Endothelial cell (in vitro differentiated cells): ENCODE data around the gene LRRC40. TPM values are rescaled to one million over a fixed set of nuclear protein-coding genes. Genes with fewer than 3 reads are reported as not detected.
"Not testable (repeated sequence)": the region's sequence is repeated elsewhere in the genome, so short reads cannot be mapped to it uniquely, and the experiment has no call there.

Experiments
- DNase-seq: peaks from one replicate; pipeline ENCODE4 v3.0.0; 2021; ENCODE audit warnings: low spot score
- H3K27ac Mint-ChIP-seq: one replicate; pipeline ENCODE4 v1.8.0; 2021; ENCODE audit warnings: mixed read lengths, inconsistent platforms; ENCODE audit not compliant: unreplicated experiment
- H3K27me3 Mint-ChIP-seq: one replicate; pipeline ENCODE4 v1.8.0; 2021; ENCODE audit warnings: mild to moderate bottlenecking, moderate library complexity, mixed read lengths, inconsistent platforms; ENCODE audit not compliant: unreplicated experiment
- H3K36me3 Mint-ChIP-seq: one replicate; pipeline ENCODE4 v1.8.0; 2021; ENCODE audit warnings: mild to moderate bottlenecking, low read depth, mixed read lengths, inconsistent platforms; ENCODE audit not compliant: unreplicated experiment
- H3K4me1 Mint-ChIP-seq: one replicate; pipeline ENCODE4 v1.8.0; 2021; ENCODE audit warnings: mild to moderate bottlenecking, mixed read lengths, inconsistent platforms; ENCODE audit not compliant: unreplicated experiment
- H3K4me3 Mint-ChIP-seq: one replicate; pipeline ENCODE4 v1.8.0; 2021; ENCODE audit warnings: mild to moderate bottlenecking, mixed read lengths, inconsistent platforms; ENCODE audit not compliant: unreplicated experiment
- H3K9me3 Mint-ChIP-seq: one replicate; pipeline ENCODE4 v1.8.0; 2021; ENCODE audit warnings: mixed read lengths, inconsistent platforms; ENCODE audit not compliant: unreplicated experiment
- CTCF ChIP-seq: fragments of 200-600 bp; sonication (generic); IDR thresholded peaks from one replicate; pipeline ENCODE4 v1.5.0; 2021; ENCODE audit warnings: antibody characterized with exemption; ENCODE audit not compliant: unreplicated experiment
- total RNA-seq: library from RNA; stranded (reverse); fragmentation: NEBNext Ultra II Directional; extraction: Animal tissue kit (Norgen Biotek cat#: 25700); gene quantifications from one replicate; pipeline ENCODE4 v1.2.1, GENCODE V29; 2021; ENCODE audit not compliant: unreplicated experiment

LRRC40 gene
- total RNA-seq, 1 donor from 2014 or later: 27.2 TPM

GRCh38 chr1:70211541-70211940 lies 6.2 kb upstream of the LRRC40 start:
- DNase-seq: no peak
- Mint-ChIP-seq H3K36me3 (peaks cover 13% of the 10 kb centered on the region), H3K4me3 (no peak overlapping the region), H3K27ac (peak overlapping the region; percentile 13), H3K4me1 (peaks cover 18% of the 10 kb centered on the region), H3K9me3 (no peaks in the 10 kb centered on the region), H3K27me3 (peaks cover 4% of the 10 kb centered on the region)
- no peak for TF ChIP-seq CTCF

- Mint-ChIP-seq H3K36me3 (peaks cover 13% of the 10 kb centered on the region), H3K27ac (no peak overlapping the region), H3K27me3 (peaks cover 4% of the 10 kb centered on the region), H3K4me3 (no peak overlapping the region), H3K9me3 (no peaks in the 10 kb centered on the region), H3K4me1 (peaks cover 16% of the 10 kb centered on the region)
- no peak for DNase-seq
- TF ChIP-seq CTCF: no peak
Observed at GRCh38 chr1:70210820-70211219, 5.4 kb upstream of the LRRC40 start.

GRCh38 chr1:70208292-70208691 lies 2.9 kb upstream of the LRRC40 start:
- H3K4me3 Mint-ChIP-seq: no peak overlapping the region

GRCh38 chr1:70207492-70207891 lies 2.1 kb upstream of the LRRC40 start:
- peaks cover 4% of the 10 kb centered on the region for H3K27me3 Mint-ChIP-seq
- H3K27ac Mint-ChIP-seq: peak overlapping the region; percentile 48
- TF ChIP-seq CTCF: no peak
- peak overlapping the region; percentile 81 for H3K4me3 Mint-ChIP-seq
- DNase-seq: no peak
- H3K36me3 Mint-ChIP-seq: peaks cover 9% of the 10 kb centered on the region
- peaks cover 33% of the 10 kb centered on the region for H3K4me1 Mint-ChIP-seq
- H3K9me3 Mint-ChIP-seq: no peaks in the 10 kb centered on the region

More at GRCh38 chr1:70208292-70208691, 2.9 kb upstream of the LRRC40 start:
- Mint-ChIP-seq H3K27me3 (peaks cover 4% of the 10 kb centered on the region), H3K27ac (no peak overlapping the region), H3K9me3 (no peaks in the 10 kb centered on the region), H3K36me3 (peaks cover 9% of the 10 kb centered on the region), H3K4me1 (peaks cover 32% of the 10 kb centered on the region)
- no peak for DNase-seq
- no peak for TF ChIP-seq CTCF

- not testable (repeated sequence) for H3K9me3 Mint-ChIP-seq, DNase-seq, H3K27me3 Mint-ChIP-seq, H3K36me3 Mint-ChIP-seq
- H3K27ac Mint-ChIP-seq: peak overlapping the region; percentile 99
- H3K4me3 Mint-ChIP-seq: peak overlapping the region; percentile 99
- peaks cover 33% of the 10 kb centered on the region for H3K4me1 Mint-ChIP-seq
Observed at GRCh38 chr1:70206833-70207232, 1.5 kb upstream of the LRRC40 start.

GRCh38 chr1:70205071-70205433 lies 327 bp downstream of the LRRC40 start:
- no peak for TF ChIP-seq CTCF
- peaks cover 5% of the 10 kb centered on the region for H3K27me3 Mint-ChIP-seq
- H3K4me1 Mint-ChIP-seq: peaks cover 33% of the 10 kb centered on the region
- H3K27ac Mint-ChIP-seq: peak overlapping the region; percentile 99
- peak overlapping the region; percentile 99 for H3K4me3 Mint-ChIP-seq
- no peak for DNase-seq
- peaks cover 9% of the 10 kb centered on the region for H3K36me3 Mint-ChIP-seq
- H3K9me3 Mint-ChIP-seq: no peaks in the 10 kb centered on the region
